ENCODE results near the gene CPS1.

The CPS1 gene

GRCh38 chr2:210540900-210541289 is 15.5 kb upstream of the CPS1 start (continued):
- no peak for TF ChIP-seq TSHZ1 (tag by site-specific recombination; IDR thresholded peaks at IDR 0.05; ENCODE audit: borderline replicate concordance)
- no peak for TF ChIP-seq YY1 (tag by site-specific recombination; IDR thresholded peaks at IDR 0.05)
- TF ChIP-seq ZNF350 (tag by site-specific recombination; IDR thresholded peaks at IDR 0.05) = no peak
- no peak for TF ChIP-seq OSR2 (tag by site-specific recombination; IDR thresholded peaks at IDR 0.05)
- TF ChIP-seq KLF10 (tag by site-specific recombination; IDR thresholded peaks at IDR 0.05) = no peak
- no peak for TF ChIP-seq ZNF596 (tag by site-specific recombination; IDR thresholded peaks at IDR 0.05)

GRCh38 chr2:210541290-210541902 is 15.0 kb upstream of the CPS1 start:
- Histone ChIP-seq H3K9me3 (ENCODE audit: control insufficient read depth, insufficient read depth, low read depth, low read length) (no peaks in the 10 kb centered on the region), H3K4me3 (ENCODE audit: low read depth, low read length) (no peak overlapping the region), H3K4me1 (ENCODE audit: control insufficient read depth, insufficient read depth, low read length) (no peaks in the 10 kb centered on the region), H3K36me3 (ENCODE audit: control insufficient read depth in 2 of 2, insufficient read depth in 1 of 2, low read length in 2 of 2) (no peaks in the 10 kb centered on the region), H3K27ac (ENCODE audit: extremely low read depth, low read depth, low read length) (no peak overlapping the region)
- ChIA-PET CTCF (interaction anchor here (1.3 to 1.5 kb wide), 2 partner anchors 9 to 38 kb away, joined by 3 to 4 read pairs; no protein-coding TSS in a partner anchor), POLR2A (interaction anchor here (0.5 kb wide), 1 partner anchor 520 kb away, joined by 3 read pairs; no protein-coding TSS in a partner anchor)
- TF ChIP-seq ZNF596 (tag by site-specific recombination; IDR thresholded peaks at IDR 0.05) (no peak), KLF16 (tag by site-specific recombination; IDR thresholded peaks at IDR 0.05) (no peak), ZNF391 (tag by site-specific recombination; IDR thresholded peaks at IDR 0.05; ENCODE audit: borderline replicate concordance, low read depth) (no peak), ZNF426 (tag by site-specific recombination; IDR thresholded peaks at IDR 0.05) (no peak), ZNF785 (tag by site-specific recombination; IDR thresholded peaks at IDR 0.05) (no peak), ZSCAN16 (tag by site-specific recombination; IDR thresholded peaks at IDR 0.05) (no peak), ZNF433 (tag by site-specific recombination; IDR thresholded peaks at IDR 0.05; ENCODE audit: low read depth) (no peak), ZNF214 (tag by site-specific recombination; IDR thresholded peaks at IDR 0.05; ENCODE audit: borderline replicate concordance) (no peak), ZNF792 (tag by site-specific recombination; IDR thresholded peaks at IDR 0.05) (no peak), PATZ1 (tag by site-specific recombination; IDR thresholded peaks at IDR 0.05) (no peak), ZNF202 (tag by site-specific recombination; IDR thresholded peaks at IDR 0.05; ENCODE audit: borderline replicate concordance) (no peak), ZNF48 (tag by site-specific recombination; IDR thresholded peaks at IDR 0.05) (no peak), ZNF366 (tag by site-specific recombination; conservative IDR thresholded peaks at IDR 0.05) (no peak), ZBTB49 (tag by site-specific recombination; IDR thresholded peaks at IDR 0.05; ENCODE audit: low read depth) (no peak), ZNF148 (tag by site-specific recombination; IDR thresholded peaks at IDR 0.05; ENCODE audit: borderline replicate concordance) (no peak), ZSCAN4 (tag by site-specific recombination; IDR thresholded peaks at IDR 0.05) (no peak), ZBTB44 (tag by site-specific recombination; IDR thresholded peaks at IDR 0.05) (no peak)
